Esophagus muscularis mucosa (tissue), 4 donors: Measurements from ENCODE around the gene ZNF546.

Experiments used
- CTCF ChIP-seq, 3 experiments: fragments of 200-600 bp in 2 of 3; fragments of 450-650 bp in 1 of 3; sonication (generic) in 2 of 3; IDR thresholded peaks; one replicate each; pipeline ENCODE4 v1.5.1; 2017 to 2019; ENCODE audit warnings: antibody characterized with exemption in 3 of 3, mild to moderate bottlenecking in 2 of 3, moderate library complexity in 1 of 3
- EP300 ChIP-seq: sonication (generic); formaldehyde crosslinking; IDR thresholded peaks from one replicate; pipeline ENCODE4 v1.6.1; 2017; ENCODE audit warnings: antibody characterized with exemption
- POLR2A ChIP-seq: fragments of 450-650 bp; IDR thresholded peaks from one replicate; pipeline ENCODE4 v1.6.1; 2017; ENCODE audit warnings: antibody characterized with exemption, moderate library complexity, mild to moderate bottlenecking, low read depth
- POLR2AphosphoS5 ChIP-seq, 2 donors: sonication (generic); formaldehyde crosslinking; IDR thresholded peaks; one replicate each; pipeline ENCODE4 v1.6.1; 2017; ENCODE audit warnings: antibody characterized with exemption in 2 of 2

- TF ChIP-seq POLR2A (no peak), EP300 (no peak), CTCF (IDR thresholded peaks at IDR 0.05) (no peak), POLR2AphosphoS5 (IDR thresholded peaks at IDR 0.05) (no peak)
Measured at GRCh38 chr19:39951686-39952085, 45.2 kb upstream of the ZNF546 start.
